ENCODE results near the gene GAA.

The GAA gene

DNA sequence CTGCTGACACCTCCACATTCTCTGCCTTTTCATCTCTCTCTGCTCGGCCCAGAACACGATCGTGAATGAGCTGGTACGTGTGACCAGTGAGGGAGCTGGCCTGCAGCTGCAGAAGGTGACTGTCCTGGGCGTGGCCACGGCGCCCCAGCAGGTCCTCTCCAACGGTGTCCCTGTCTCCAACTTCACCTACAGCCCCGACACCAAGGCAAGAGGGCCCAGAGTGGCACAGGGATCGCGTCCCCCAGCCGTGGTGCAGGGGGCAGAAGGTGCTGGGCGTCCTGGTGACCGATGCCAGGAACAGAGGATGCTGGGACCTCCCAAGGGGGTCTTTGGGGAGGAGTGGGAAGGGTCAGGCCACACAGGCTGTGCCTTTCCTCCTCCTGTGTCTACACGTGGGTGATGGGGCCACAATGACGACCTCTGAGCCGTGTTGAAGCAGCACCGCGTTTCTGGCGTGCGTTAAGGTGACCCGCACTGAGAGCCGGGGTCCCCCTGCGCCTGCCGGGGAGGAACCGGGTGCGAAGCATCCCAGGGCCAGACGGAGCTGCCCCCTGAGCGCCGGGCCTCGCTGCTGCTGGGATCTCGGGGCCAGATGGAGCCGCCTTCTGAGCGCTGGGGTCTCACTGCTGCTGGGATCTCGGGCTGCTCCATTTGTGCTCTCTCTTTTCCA, 17.4 kb downstream of the GAA start:
- Histone ChIP-seq H3K4me1 (ENCODE audit: insufficient read depth, low read length, severe bottlenecking) (no peaks in the 10 kb centered on the region), H3K9me3 (ENCODE audit: low read length) (peaks cover 14% of the 10 kb centered on the region), H3K27me3 (ENCODE audit: insufficient read depth, low read length) (peaks cover 15% of the 10 kb centered on the region; the same call in 1 of the 2 replicates), H3K36me3 (ENCODE audit: insufficient read depth, low read length) (no peaks in the 10 kb centered on the region; the same call in 1 of the 2 replicates), H2AFZ (ENCODE audit: low read length) (no peak overlapping the region), H3K9me2 (ENCODE audit: low read depth, low read length) (no peaks in the 10 kb centered on the region), H3K79me2 (ENCODE audit: insufficient read depth, low read length) (no peaks in the 10 kb centered on the region), H3F3A (ENCODE audit: insufficient read depth, low read length) (no peaks in the 10 kb centered on the region; the same call in 1 of the 2 replicates), H3K9ac (ENCODE audit: low read length) (no peak overlapping the region), H3K4me2 (ENCODE audit: low read length) (no peak overlapping the region), H4K20me1 (ENCODE audit: insufficient read depth, low read length) (no peaks in the 10 kb centered on the region), H3K4me3 (ENCODE audit: low read depth, low read length, poor library complexity, severe bottlenecking) (no peak overlapping the region), H3K27ac (ENCODE audit: low read depth, low read length, poor library complexity, severe bottlenecking) (no peak overlapping the region)
- TF ChIP-seq EZH2 (IDR thresholded peaks at IDR 0.05; ENCODE audit: borderline replicate concordance, low read length), result no peak
- TF ChIP-seq, protein P1, sequence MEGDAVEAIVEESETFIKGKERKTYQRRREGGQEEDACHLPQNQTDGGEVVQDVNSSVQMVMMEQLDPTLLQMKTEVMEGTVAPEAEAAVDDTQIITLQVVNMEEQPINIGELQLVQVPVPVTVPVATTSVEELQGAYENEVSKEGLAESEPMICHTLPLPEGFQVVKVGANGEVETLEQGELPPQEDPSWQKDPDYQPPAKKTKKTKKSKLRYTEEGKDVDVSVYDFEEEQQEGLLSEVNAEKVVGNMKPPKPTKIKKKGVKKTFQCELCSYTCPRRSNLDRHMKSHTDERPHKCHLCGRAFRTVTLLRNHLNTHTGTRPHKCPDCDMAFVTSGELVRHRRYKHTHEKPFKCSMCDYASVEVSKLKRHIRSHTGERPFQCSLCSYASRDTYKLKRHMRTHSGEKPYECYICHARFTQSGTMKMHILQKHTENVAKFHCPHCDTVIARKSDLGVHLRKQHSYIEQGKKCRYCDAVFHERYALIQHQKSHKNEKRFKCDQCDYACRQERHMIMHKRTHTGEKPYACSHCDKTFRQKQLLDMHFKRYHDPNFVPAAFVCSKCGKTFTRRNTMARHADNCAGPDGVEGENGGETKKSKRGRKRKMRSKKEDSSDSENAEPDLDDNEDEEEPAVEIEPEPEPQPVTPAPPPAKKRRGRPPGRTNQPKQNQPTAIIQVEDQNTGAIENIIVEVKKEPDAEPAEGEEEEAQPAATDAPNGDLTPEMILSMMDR (IDR thresholded peaks at IDR 0.05; ENCODE audit: low read length), result no peak

DNA sequence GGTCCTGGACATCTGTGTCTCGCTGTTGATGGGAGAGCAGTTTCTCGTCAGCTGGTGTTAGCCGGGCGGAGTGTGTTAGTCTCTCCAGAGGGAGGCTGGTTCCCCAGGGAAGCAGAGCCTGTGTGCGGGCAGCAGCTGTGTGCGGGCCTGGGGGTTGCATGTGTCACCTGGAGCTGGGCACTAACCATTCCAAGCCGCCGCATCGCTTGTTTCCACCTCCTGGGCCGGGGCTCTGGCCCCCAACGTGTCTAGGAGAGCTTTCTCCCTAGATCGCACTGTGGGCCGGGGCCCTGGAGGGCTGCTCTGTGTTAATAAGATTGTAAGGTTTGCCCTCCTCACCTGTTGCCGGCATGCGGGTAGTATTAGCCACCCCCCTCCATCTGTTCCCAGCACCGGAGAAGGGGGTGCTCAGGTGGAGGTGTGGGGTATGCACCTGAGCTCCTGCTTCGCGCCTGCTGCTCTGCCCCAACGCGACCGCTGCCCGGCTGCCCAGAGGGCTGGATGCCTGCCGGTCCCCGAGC, 17.9 kb downstream of the GAA start:
- no peak for TF ChIP-seq EZH2 (IDR thresholded peaks at IDR 0.05; ENCODE audit: borderline replicate concordance, low read length)
- TF ChIP-seq, protein P1 (IDR thresholded peaks at IDR 0.05; ENCODE audit: low read length), result no peak
- no peaks in the 10 kb centered on the region for H3K4me1 ChIP-seq (ENCODE audit: insufficient read depth, low read length, severe bottlenecking)
- H3F3A ChIP-seq (ENCODE audit: insufficient read depth, low read length), result no peaks in the 10 kb centered on the region
- peaks cover 15% of the 10 kb centered on the region; the same call in 1 of the 2 replicates for H3K27me3 ChIP-seq (ENCODE audit: insufficient read depth, low read length)
- H3K27ac ChIP-seq (ENCODE audit: low read depth, low read length, poor library complexity, severe bottlenecking), result no peak overlapping the region
- no peak overlapping the region for H3K4me3 ChIP-seq (ENCODE audit: low read depth, low read length, poor library complexity, severe bottlenecking)
- no peak overlapping the region for H3K9ac ChIP-seq (ENCODE audit: low read length)
- no peaks in the 10 kb centered on the region for H3K79me2 ChIP-seq (ENCODE audit: insufficient read depth, low read length)
- no peaks in the 10 kb centered on the region; the same call in 1 of the 2 replicates for H3K36me3 ChIP-seq (ENCODE audit: insufficient read depth, low read length)
- peaks cover 13% of the 10 kb centered on the region for H3K9me3 ChIP-seq (ENCODE audit: low read length)
- H3K4me2 ChIP-seq (ENCODE audit: low read length), result no peak overlapping the region
- no peak overlapping the region for H2AFZ ChIP-seq (ENCODE audit: low read length)
- no peaks in the 10 kb centered on the region for H3K9me2 ChIP-seq (ENCODE audit: low read depth, low read length)
- H4K20me1 ChIP-seq (ENCODE audit: insufficient read depth, low read length), result no peaks in the 10 kb centered on the region

DNA sequence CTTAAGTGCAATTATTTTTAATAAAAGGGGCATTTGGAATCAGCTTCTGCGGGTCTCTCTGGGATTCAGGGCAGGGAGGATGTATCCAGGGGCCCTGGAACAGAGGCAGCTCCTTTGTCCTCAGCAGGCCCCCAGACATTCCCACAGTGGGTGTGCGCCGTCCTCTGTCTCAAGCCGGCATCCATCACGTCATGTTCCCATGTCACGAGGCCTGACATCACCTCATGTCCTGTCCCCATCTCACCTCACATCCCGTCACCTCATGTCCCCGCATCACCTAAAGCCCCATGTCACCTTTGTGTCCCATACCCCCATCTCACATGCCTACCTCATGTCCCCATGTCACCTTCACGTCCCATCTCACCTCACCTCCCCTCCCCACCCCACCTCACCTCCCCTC, 18.5 kb downstream of the GAA start:
- H3K9me3 ChIP-seq (ENCODE audit: low read length), result peaks cover 8% of the 10 kb centered on the region
- no peak overlapping the region for H3K4me2 ChIP-seq (ENCODE audit: low read length)
- peaks cover 14% of the 10 kb centered on the region; the same call in 1 of the 2 replicates for H3K27me3 ChIP-seq (ENCODE audit: insufficient read depth, low read length)
- no peak overlapping the region for H3K4me3 ChIP-seq (ENCODE audit: low read depth, low read length, poor library complexity, severe bottlenecking)
- no peaks in the 10 kb centered on the region for H3K9me2 ChIP-seq (ENCODE audit: low read depth, low read length)
- no peak overlapping the region for H2AFZ ChIP-seq (ENCODE audit: low read length)
- H3K36me3 ChIP-seq (ENCODE audit: insufficient read depth, low read length), result no peaks in the 10 kb centered on the region; the same call in 1 of the 2 replicates
- H3K27ac ChIP-seq (ENCODE audit: low read depth, low read length, poor library complexity, severe bottlenecking), result no peak overlapping the region
- H3K9ac ChIP-seq (ENCODE audit: low read length), result no peak overlapping the region
- H4K20me1 ChIP-seq (ENCODE audit: insufficient read depth, low read length), result no peaks in the 10 kb centered on the region
- no peaks in the 10 kb centered on the region for H3F3A ChIP-seq (ENCODE audit: insufficient read depth, low read length)
- TF ChIP-seq, protein P1 (IDR thresholded peaks at IDR 0.05; ENCODE audit: low read length), result no peak
- TF ChIP-seq EZH2 (IDR thresholded peaks at IDR 0.05; ENCODE audit: borderline replicate concordance, low read length), result no peak
- no peaks in the 10 kb centered on the region for H3K79me2 ChIP-seq (ENCODE audit: insufficient read depth, low read length)
- no peaks in the 10 kb centered on the region for H3K4me1 ChIP-seq (ENCODE audit: insufficient read depth, low read length, severe bottlenecking)

All from OCI-LY1 (cell line).